GM20000 (cell line): ENCODE results near the gene TBC1D12.

Experiments used
- DNase-seq: peaks from one replicate; pipeline ENCODE4 v3.0.0; 2012; ENCODE audit warnings: low spot score
- TF ChIP-seq, protein P1 (sequence below): IDR thresholded peaks from 2 replicates; pipeline ENCODE4 v1.5.1; 2012; ENCODE audit warnings: mild to moderate bottlenecking, control low read depth; ENCODE audit errors: extremely low read depth, missing control alignments

The TBC1D12 gene

DNA sequence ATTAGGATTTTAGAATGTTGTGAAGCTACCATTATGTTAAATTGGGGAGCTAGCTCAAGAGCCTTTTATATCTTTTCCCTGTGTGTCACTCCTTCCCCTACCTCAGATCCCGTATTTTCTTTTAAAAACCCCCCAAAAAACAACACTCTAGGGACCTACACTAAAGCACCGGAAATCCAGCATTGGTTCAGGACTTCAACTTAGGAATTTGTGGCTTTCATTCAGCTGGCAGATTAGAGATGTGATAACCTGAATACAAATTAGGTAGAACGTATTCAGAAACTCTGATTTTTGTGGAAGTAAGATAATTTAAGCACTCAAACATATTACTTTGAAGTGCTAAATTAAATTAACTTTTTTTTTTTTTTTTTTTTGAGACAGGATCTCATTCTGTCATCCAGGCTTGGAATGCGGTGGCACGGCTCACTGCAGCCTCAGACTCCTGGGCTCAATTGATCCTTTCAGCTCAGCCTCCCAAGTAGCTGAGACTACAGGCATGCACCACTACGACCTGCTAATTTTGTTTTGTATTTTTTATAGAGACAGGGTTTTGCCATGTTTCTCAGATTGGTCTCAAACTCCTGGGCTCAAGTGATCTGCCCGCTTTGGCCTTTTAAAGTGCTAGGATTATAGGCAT is 6.8 kb downstream of the TBC1D12 start:
- no peak for DNase-seq
- TF ChIP-seq, protein P1, sequence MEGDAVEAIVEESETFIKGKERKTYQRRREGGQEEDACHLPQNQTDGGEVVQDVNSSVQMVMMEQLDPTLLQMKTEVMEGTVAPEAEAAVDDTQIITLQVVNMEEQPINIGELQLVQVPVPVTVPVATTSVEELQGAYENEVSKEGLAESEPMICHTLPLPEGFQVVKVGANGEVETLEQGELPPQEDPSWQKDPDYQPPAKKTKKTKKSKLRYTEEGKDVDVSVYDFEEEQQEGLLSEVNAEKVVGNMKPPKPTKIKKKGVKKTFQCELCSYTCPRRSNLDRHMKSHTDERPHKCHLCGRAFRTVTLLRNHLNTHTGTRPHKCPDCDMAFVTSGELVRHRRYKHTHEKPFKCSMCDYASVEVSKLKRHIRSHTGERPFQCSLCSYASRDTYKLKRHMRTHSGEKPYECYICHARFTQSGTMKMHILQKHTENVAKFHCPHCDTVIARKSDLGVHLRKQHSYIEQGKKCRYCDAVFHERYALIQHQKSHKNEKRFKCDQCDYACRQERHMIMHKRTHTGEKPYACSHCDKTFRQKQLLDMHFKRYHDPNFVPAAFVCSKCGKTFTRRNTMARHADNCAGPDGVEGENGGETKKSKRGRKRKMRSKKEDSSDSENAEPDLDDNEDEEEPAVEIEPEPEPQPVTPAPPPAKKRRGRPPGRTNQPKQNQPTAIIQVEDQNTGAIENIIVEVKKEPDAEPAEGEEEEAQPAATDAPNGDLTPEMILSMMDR: no peak

DNA sequence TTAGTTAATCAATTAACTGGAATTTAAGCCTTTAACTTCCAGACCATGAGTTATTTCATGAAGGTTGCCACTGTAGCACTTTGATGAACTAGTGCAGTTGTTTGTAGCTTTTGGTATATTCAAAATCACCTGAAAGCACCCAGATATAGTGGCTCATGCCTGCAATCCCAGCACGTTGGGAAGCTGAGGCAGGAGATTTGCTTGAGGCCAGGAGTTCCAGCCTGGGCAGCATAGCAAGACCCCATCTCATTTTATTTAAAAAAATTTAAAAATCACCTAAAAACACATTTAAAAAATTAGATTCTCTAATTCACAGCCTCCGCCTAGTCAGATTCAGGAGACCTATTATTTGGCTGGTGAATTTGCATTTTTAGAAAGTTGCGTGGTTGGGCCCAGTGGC is 9.0 kb downstream of the TBC1D12 start:
- TF ChIP-seq, protein P1: no peak
- no peak for DNase-seq

DNA sequence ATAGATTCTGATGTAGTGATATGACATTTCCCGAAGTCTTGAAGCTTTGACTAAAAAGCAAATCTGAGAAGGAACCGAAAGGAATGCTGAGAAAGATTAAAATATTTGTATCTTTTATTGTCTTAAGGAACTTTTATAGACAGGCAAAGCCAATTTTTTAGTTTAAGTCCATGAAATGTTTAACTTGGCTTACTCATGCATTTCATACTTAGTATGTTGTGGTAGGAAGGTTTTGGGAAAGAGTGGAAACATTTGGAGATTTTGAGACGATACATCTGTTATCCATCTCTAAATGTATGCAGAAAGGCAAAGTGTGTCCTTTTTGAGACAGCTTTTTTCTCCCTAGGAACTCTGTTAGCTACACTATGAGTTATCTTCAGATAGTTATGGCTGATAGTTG is 10.1 kb downstream of the TBC1D12 start:
- TF ChIP-seq, protein P1: no peak
- no peak for DNase-seq

DNA sequence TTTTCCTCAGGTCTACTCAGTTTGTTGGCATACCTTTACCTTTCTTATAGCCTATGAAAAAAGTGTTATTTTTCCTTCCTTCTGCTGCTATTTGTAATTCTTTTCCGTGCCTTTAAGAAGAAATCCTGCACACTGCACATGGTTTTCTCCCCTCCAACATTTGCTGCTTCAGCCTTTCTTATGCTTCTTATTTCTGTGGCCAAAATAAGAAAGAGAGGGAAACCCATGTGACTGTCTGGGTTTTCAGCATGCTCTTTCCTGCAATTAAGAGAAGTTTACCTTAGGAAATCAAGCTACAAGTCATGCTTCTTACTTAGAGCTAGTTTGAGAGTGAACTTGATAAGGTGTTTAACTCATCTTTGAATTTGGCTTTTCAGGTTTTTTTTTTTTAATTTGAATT is 11.0 kb downstream of the TBC1D12 start:
- DNase-seq: no peak
- TF ChIP-seq, protein P1: no peak

DNA sequence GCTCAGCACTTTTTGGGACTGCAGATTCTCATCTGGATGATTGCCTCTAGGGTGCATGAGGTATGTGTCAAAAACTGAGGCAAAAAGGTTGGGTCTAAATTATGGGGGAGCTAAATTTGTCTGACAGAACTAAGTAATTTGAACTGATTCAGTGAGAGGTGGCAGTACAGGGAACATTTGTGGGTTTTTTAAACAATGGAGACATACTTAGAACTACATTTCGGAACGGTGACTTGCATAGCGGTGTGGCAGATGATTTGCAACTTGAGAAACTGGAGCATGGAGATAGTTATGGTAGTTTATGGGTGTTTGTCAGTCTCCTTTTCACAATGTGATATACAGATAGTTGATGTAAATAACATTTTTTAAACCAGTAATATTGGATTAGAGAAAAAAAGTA is 14.6 kb downstream of the TBC1D12 start:
- TF ChIP-seq, protein P1: no peak
- no peak for DNase-seq

DNA sequence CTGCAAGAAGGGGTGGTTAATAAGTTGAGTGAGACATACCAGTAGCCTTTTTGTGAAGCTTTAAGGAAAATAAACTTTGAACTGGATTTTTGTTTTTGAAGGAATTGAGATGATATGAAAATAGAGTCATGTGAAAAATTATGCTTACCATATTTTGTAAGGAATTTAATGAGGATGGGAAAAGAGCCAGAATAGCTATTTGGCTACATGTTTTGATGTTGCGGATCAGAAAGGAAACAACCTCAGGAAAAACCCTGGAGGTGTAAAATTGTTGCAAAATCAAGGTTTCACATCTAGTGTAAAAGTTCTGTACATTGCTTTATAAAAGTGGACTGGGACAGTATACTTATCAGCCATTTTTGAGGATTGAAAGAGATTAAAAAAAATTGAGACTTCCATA is 15.0 kb downstream of the TBC1D12 start:
- DNase-seq: no peak
- TF ChIP-seq, protein P1: no peak

DNA sequence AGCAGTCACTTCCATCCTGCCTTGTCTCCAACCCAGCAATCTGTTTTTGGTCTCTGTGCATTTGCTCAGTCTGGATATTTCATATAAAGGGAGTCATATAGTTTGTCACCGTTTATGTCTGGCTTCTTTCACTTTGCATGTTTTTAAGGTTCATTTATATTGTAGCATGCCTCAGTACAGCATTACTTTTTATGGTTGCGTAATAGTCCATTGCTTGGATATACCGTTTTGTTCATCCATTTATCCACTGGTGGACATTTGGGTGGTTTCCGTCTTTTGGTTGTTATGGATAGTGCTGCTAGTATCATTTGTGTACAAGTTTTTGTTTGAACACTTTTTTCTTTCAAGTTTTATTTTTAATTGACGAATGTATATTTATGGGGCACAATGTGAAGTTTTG is 18.2 kb downstream of the TBC1D12 start:
- DNase-seq: no peak
- TF ChIP-seq, protein P1: no peak
